Stimulated activated CD8-positive, alpha-beta memory T cell treated with anti-CD3 and anti-CD28 coated beads, Interleukin-15, amount 100 ng/mL, for 48 hours (primary cell): ENCODE results near the gene GABRB1.
"Not testable (repeated sequence)": the region's sequence is repeated elsewhere in the genome, so short reads cannot be mapped to it uniquely, and the experiment has no call there.

Experiments
- DNase-seq, 2 donors: peaks; one replicate each; pipeline ENCODE4 v3.0.0-alpha.2; 2020; ENCODE audit warnings: low read depth in 2 of 2

Gene GABRB1

DNA sequence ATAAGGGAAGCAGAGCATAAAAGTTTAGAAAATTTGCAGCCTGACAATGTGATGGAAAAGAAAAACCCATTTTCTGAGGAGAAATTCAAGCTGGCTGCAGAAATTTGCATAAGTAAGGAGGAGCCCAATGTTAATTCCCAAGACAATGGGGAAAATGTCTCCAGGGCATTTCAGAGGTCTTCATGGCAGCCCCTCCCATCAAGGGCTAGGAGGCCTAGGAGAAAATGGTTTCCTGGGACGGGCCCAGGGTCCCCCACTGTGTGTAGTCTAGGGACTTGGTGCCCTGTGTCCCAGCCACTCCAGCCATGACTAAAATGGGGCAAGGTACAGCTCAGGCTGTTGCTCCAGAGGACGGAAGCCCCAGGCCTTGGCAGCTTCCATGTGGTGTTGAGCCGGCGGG lies 259.5 kb downstream of the GABRB1 start:
- not testable (repeated sequence) for DNase-seq

GRCh38 chr4:47309165-47309564 lies 277.8 kb downstream of the GABRB1 start:
- DNase-seq, result no peak

- DNase-seq, result no peak
Observed at GRCh38 chr4:47312170-47312569, 280.8 kb downstream of the GABRB1 start.

- DNase-seq, result no peak
Observed at GRCh38 chr4:47313384-47313783, 282.0 kb downstream of the GABRB1 start.

DNA sequence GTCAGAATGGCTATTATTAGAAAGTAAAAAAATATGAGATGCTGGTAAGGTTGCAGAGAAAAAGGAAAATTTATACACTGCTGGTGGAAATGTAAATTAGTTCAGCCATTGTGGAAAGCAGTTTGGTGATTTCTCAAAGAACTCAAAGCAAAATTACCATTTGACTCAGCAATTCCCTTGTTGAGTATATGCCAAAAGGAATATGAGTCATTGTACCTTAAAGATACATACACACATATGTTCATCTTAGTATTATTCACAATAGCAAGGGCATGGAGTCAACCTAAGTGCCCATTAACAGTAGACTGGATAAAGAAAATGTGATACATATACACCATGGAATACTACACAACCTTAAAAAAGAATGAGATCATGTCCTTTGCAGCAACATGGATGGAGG lies 284.0 kb downstream of the GABRB1 start:
- DNase-seq, result no peak

- no peak for DNase-seq
Observed at GRCh38 chr4:47326025-47326424, 294.7 kb downstream of the GABRB1 start.

- DNase-seq, result no peak
Observed at GRCh38 chr4:47330866-47331265, 299.5 kb downstream of the GABRB1 start.

DNA sequence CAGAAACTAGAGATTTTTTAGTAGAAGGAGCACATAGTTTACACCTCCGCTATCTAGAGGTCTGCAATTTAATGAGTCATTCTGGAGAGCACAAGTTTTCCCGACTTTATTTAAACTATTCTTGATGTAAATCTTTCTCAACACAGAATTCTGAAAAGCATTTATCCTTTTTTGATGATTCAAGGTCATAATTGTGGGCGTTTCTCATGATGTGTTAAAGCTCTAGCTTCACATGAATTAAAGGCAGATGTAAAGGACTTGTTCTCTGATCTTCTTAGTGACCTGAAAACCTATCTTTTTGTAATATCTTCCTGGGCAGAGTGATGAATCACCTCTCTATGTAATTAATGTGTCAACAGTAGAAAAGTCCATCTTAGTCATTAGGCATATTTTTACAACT lies 303.3 kb downstream of the GABRB1 start:
- no peak for DNase-seq

- no peak for DNase-seq
Observed at GRCh38 chr4:47337893-47338292, 306.5 kb downstream of the GABRB1 start.

- no peak for DNase-seq
Observed at GRCh38 chr4:47340914-47341313, 309.5 kb downstream of the GABRB1 start.

GRCh38 chr4:47342796-47343195 lies 311.4 kb downstream of the GABRB1 start:
- no peak for DNase-seq

DNA sequence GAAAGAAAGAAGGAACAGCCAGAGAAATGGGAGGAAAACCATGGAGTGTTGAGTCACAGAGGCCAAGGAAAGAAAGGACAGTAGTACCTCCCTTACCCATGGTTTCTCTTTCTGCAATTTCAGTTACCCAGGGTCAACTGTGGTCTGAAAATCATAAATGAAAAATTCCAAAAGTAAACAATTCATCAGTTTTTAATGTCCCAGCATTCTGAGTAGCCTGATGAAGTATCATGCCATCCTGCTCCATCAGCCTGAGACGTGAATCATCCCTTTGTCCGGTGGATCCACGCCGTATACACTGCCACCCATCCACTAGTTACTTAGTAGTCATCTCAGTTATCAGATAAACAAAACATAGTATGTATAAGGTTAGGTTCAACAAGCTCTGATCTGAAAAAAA lies 318.0 kb downstream of the GABRB1 start:
- DNase-seq, result no peak

DNA sequence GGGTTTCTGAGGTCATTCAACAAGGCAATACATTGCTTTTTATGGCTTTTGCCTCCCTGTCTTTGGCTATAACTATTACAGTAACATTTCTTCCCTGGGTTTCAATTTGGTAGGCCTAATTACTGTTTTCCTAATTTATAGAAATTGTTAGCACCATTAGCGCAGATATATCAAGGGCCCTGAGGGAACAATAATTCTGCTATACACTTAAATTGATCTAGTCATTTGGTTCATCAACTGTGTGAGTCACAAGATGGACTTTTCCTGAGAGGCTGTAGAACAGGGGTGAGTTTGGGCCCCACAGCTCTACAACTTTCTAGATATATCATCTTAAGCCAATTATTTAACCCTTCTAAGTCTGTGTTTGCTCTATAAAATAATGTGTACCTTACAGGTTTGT lies 324.2 kb downstream of the GABRB1 start:
- DNase-seq, result no peak

DNA sequence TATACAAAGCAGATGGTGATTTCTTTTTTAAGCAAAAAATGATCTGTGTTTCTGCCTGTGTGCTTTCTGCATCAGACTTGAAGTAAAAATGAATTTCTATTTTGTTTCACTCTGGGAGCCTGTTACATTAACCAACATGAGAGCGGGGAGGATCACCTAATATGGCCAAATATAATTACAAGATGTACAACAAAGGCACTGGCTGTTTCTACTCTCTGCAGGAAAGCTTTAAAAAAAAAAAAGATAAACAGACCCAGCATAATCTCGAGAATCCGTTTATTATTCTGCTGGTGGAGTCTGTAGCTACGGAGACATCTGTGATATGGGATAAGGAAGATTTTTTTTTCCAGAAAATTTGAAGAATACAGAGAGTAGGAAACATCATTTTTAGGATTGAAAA lies 328.5 kb downstream of the GABRB1 start:
- DNase-seq, result no peak

DNA sequence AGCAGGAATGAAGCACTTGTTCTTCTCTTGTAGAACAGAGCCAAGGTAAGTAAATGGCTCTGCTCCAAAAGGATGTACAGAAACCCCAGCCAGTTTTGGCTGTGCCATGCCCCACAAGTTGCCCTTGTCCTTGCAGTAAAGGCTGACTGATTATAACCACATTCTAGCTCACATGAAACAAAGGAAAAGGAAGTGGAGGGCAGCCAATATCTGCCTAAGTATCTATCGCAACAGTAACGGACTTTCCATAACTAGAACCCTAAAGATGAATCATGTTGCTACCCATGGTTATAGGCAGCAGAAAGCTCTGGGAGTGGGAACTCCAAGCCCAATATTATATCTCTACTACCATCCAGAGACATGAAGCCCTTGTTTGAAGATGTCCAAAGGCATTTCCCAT lies 336.4 kb downstream of the GABRB1 start:
- DNase-seq, result no peak

DNA sequence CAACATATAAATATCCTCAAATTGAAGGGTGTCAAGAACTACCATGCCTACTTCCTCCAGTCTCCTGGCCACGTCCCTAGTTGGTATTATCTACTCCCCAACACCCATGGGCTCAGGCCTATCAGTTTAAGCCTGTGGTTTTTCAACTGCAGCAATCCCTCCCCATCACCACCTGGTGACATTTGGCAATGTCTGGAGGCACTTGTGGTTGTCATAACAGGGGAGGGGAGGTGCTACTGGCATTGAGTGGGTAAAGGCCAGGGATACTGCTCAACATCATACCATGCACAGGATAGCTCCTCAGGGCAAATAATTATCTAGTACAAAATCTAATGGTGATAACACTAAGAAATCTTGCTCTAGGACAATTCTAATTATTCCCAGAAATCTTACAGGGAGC lies 336.8 kb downstream of the GABRB1 start:
- DNase-seq, result no peak

GRCh38 chr4:47372561-47372960 lies 341.2 kb downstream of the GABRB1 start:
- no peak for DNase-seq

DNA sequence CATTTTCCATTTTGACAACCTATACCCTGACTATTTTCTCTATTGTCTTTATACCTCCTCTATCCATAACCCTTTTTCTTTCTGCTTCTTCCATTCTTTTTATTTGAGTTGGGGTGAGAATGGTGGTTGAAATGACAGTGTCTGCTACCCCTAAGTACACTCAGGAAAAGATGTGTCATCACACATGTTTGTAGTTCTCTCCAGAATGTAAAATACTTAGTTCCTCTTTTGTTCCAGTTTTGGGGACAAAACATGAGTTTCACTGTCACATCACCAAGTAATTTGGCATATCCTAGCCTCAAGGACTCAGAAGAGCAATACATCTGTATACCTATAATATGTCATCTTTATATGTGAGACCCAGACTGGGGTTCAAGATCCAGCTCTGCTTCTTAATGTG lies 341.8 kb downstream of the GABRB1 start:
- DNase-seq, result no peak

DNA sequence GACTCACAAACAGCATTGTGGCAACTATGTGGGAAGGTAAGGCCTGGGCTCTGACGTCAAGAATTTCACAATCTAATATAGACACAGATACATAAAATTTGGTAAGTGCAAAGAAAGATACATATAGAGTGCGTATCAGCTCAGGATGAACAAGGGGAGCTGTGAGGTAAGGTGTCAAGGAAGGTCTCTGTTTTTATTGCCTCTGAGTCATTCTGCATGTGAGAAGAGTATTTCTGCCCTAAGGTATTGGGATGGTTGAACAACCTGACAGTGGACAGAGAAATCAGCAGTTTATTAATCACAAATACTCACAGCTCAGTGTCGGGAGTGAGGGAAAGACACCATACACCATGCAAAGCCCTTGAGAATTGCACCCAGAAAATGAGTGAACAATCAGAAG lies 342.3 kb downstream of the GABRB1 start:
- DNase-seq, result no peak

- DNase-seq, result no peak
Observed at GRCh38 chr4:47374477-47374876, 343.1 kb downstream of the GABRB1 start.

DNA sequence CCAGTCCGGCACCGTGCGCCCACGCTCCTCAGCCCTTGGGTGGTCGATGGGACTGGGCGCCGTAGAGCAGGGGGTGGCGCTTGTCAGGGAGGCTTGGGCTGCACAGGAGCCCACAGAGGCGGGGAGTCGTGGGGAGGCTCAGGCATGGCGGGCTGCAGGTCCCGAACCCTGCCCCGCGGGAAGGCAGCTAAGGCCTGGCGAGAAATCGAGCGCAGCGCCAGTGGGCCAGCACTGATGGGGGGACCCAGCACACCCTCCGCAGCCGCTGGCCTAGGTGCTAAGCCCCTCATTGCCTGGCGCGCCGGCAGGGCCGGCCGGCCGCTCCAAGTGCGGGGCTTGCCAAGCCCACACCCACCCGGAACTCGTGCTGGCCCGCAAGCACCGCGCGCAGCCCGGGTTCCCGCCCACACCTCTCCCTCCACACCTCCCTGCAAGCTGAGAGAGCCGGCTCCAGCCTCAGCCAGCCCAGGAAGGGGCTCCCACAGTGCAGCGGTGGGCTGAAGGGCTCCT lies 346.7 kb downstream of the GABRB1 start:
- not testable (repeated sequence) for DNase-seq

DNA sequence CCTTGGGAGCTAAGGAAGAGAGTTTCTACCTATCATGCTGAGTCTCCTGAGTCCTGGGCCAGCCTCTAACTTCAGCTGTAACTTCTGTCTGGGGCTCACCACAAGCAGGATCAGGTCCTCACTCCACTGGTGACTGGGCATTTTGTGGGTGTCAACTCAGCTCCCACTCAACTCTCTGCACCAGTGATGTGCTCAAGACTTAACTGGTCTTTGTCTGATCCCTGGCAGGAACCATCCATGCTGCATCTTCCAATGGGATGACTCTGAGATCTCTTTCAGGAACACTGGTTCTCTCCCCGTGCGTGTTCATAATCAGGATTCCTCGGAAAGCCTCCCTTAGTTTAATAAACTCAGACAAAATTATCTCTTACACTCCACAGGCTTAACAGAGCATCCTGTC lies 349.8 kb downstream of the GABRB1 start:
- DNase-seq, result no peak

DNA sequence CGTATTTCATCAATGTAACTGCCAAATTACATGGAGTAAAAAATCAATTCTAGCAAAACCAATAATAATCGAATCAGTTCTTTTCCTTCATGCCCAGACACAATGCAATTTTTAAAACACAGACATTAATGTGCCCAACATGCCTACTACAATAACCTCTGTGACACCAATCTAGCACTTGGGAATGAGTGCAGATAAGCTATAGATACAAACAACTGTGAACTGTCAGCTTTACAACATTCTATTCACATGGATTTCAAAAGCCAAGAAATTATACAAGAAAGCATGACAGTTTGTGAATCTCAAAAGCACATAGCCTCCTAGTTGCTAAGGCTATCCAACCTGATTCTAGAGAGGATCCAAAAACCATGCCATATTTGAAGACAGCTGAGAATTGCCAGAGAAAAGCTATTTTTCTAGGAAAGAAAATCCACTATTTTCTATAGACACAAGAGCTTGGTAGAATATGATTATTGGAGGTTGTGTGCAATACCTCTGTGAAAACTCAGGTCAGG lies 351.5 kb downstream of the GABRB1 start:
- no peak for DNase-seq

- no peak for DNase-seq
Observed at GRCh38 chr4:47383829-47384427, 352.6 kb downstream of the GABRB1 start.
